Suprapubic skin (tissue), 4 donors: ENCODE data around the gene ARPC2. TPM values are rescaled to one million over a fixed set of nuclear protein-coding genes. Genes with fewer than 3 reads are reported as not detected.

ENCODE experiments used
- DNase-seq, 2 donors: peaks; one replicate each; pipeline ENCODE4 v3.0.0-alpha.2; 2019; ENCODE audit warnings: low spot score in 2 of 2
- H3K27ac ChIP-seq: fragments of 200-600 bp; sonication (generic); one replicate; pipeline ENCODE4 v1.5.1; 2019
- H3K27me3 ChIP-seq: fragments of 200-600 bp; sonication (generic); one replicate; pipeline ENCODE4 v1.5.1; 2019
- H3K36me3 ChIP-seq: fragments of 200-600 bp; sonication (generic); one replicate; pipeline ENCODE4 v1.5.1; 2019
- H3K4me1 ChIP-seq: fragments of 200-600 bp; sonication (generic); one replicate; pipeline ENCODE4 v1.5.1; 2019
- H3K4me3 ChIP-seq: fragments of 200-600 bp; sonication (generic); one replicate; pipeline ENCODE4 v1.5.1; 2019; ENCODE audit warnings: mild to moderate bottlenecking
- H3K9me3 ChIP-seq: fragments of 200-600 bp; sonication (generic); one replicate; pipeline ENCODE4 v1.5.1; 2019
- CTCF ChIP-seq, 2 donors: fragments of 200-600 bp in 1 of 2; fragments of 450-650 bp in 1 of 2; sonication (generic) in 1 of 2; IDR thresholded peaks; one replicate each; pipeline ENCODE4 v1.5.1; 2016 to 2019; ENCODE audit warnings: antibody characterized with exemption in 2 of 2, mild to moderate bottlenecking in 1 of 2, moderate library complexity in 1 of 2
- EP300 ChIP-seq: sonication (generic); formaldehyde crosslinking; IDR thresholded peaks from one replicate; pipeline ENCODE4 v1.6.1; 2017; ENCODE audit warnings: antibody characterized with exemption
- POLR2A ChIP-seq, 2 donors: fragments of 450-650 bp; IDR thresholded peaks; one replicate each; pipeline ENCODE4 v1.6.1; 2017; ENCODE audit warnings: antibody characterized with exemption in 2 of 2, mild to moderate bottlenecking in 2 of 2, moderate library complexity in 2 of 2
- POLR2AphosphoS5 ChIP-seq, 3 donors: sonication (generic); formaldehyde crosslinking; IDR thresholded peaks; one replicate each; pipeline ENCODE4 v1.6.1; 2017; ENCODE audit warnings: antibody characterized with exemption in 3 of 3
- WGBS: methylation state at CpG from one replicate; pipeline ENCODE4 v1.1.5; 2018; 5-methylcytosine and 5-hydroxymethylcytosine counted together
- total RNA-seq, 4 donors: library from RNA; depleted of rRNA; stranded (reverse); fragments of >200 nt; gene quantifications; one replicate each; pipeline ENCODE4 v1.1.0, GENCODE V29; 2016

Gene ARPC2
- total RNA-seq, 4 donors from 2014 or later: 267 to 384 (median 275) TPM

GRCh38 chr2:218259099-218259961, 42.3 kb downstream of the ARPC2 start:
- Histone ChIP-seq H3K9me3 (no peaks in the 10 kb centered on the region), H3K27ac (peak overlapping the region; percentile 69), H3K4me3 (peak overlapping the region; percentile 4), H3K36me3 (peaks cover 40% of the 10 kb centered on the region), H3K27me3 (no peaks in the 10 kb centered on the region), H3K4me1 (peaks cover 44% of the 10 kb centered on the region)
- WGBS: 48% methylated on average over 15 of the region's 15 CpGs
- peak in 1 of 2 donors; percentile 84 for DNase-seq
- TF ChIP-seq POLR2AphosphoS5 (IDR thresholded peaks at IDR 0.05) (no peak), CTCF (IDR thresholded peaks at IDR 0.05) (no peak), EP300 (no peak), POLR2A (IDR thresholded peaks at IDR 0.05) (no peak)

- H3K27ac ChIP-seq: peak overlapping the region; percentile 69
- H3K4me1 ChIP-seq: peaks cover 44% of the 10 kb centered on the region
- peaks cover 40% of the 10 kb centered on the region for H3K36me3 ChIP-seq
- H3K27me3 ChIP-seq: no peaks in the 10 kb centered on the region
- peak in 1 of 2 donors; percentile 25 for DNase-seq
- no peak overlapping the region for H3K4me3 ChIP-seq
- WGBS: 93% methylated on average over 5 of the region's 5 CpGs
- H3K9me3 ChIP-seq: no peaks in the 10 kb centered on the region
- TF ChIP-seq POLR2A (IDR thresholded peaks at IDR 0.05): no peak
- TF ChIP-seq CTCF (IDR thresholded peaks at IDR 0.05): no peak
- no peak for TF ChIP-seq POLR2AphosphoS5 (IDR thresholded peaks at IDR 0.05)
- no peak for TF ChIP-seq EP300
Observed at GRCh38 chr2:218260166-218260565, 43.2 kb downstream of the ARPC2 start.

- Histone ChIP-seq H3K4me3 (no peak within 1 kb of the TSS), H3K27me3 (no peaks in the 10 kb centered on the region), H3K4me1 (peaks cover 44% of the 10 kb centered on the region), H3K9me3 (no peaks in the 10 kb centered on the region), H3K27ac (peak within 1 kb of the TSS; percentile 69), H3K36me3 (peaks cover 40% of the 10 kb centered on the region)
- TF ChIP-seq POLR2AphosphoS5 (IDR thresholded peaks at IDR 0.05) (no peak), CTCF (IDR thresholded peaks at IDR 0.05) (no peak), POLR2A (IDR thresholded peaks at IDR 0.05) (no peak), EP300 (no peak)
- DNase-seq: peak in 1 of 2 donors; percentile 74
- 67% methylated on average over 7 of the region's 10 CpGs for WGBS
Observed at GRCh38 chr2:218260742-218261422, 43.9 kb downstream of the ARPC2 start, which contains the start of gene GPBAR1. GPBAR1 (plus strand) TSS chr2:218261015; CDS start chr2:218262725, 1,710 bp downstream.

GRCh38 chr2:218261423-218262236, 44.6 kb downstream of the ARPC2 start:
- Histone ChIP-seq H3K36me3 (peaks cover 40% of the 10 kb centered on the region), H3K4me3 (no peak overlapping the region), H3K9me3 (no peaks in the 10 kb centered on the region), H3K4me1 (peaks cover 44% of the 10 kb centered on the region), H3K27me3 (no peaks in the 10 kb centered on the region), H3K27ac (peak overlapping the region; percentile 29)
- 64% methylated on average over 7 of the region's 8 CpGs for WGBS
- no peak for TF ChIP-seq CTCF (IDR thresholded peaks at IDR 0.05)
- TF ChIP-seq POLR2AphosphoS5 (IDR thresholded peaks at IDR 0.05): no peak
- TF ChIP-seq POLR2A (IDR thresholded peaks at IDR 0.05): no peak
- no peak for TF ChIP-seq EP300
- peak in 1 of 2 donors; percentile 59 for DNase-seq
